Measurements from ENCODE around the gene ARL14EP. TPM values are rescaled to one million over a fixed set of nuclear protein-coding genes. Genes with fewer than 3 reads are reported as not detected.

Gene ARL14EP
- total RNA-seq, 1 donor from 2014 or later: 34.3 TPM

- intact Hi-C loops (cut with micrococcal nuclease): no loop called here
Measured at GRCh38 chr11:30365793-30366517, 43.1 kb downstream of the ARL14EP start.

- intact Hi-C loops (cut with micrococcal nuclease): no loop called here
Measured at GRCh38 chr11:30368394-30368793, 45.5 kb downstream of the ARL14EP start.

GRCh38 chr11:30370164-30370563 is 47.3 kb downstream of the ARL14EP start:
- intact Hi-C loops (cut with micrococcal nuclease): no loop called here

- intact Hi-C loops (cut with micrococcal nuclease): no loop called here
Measured at GRCh38 chr11:30377347-30377746, 54.4 kb downstream of the ARL14EP start.

- intact Hi-C loops (cut with micrococcal nuclease): no loop called here
Measured at GRCh38 chr11:30380846-30381245, 57.9 kb downstream of the ARL14EP start.

GRCh38 chr11:30381879-30382278 is 59.0 kb downstream of the ARL14EP start:
- intact Hi-C loops (cut with micrococcal nuclease): no loop called here

Other genes with a start within 250 kb of the ARL14EP start
- gene FSHB, start 92.1 kb upstream of the ARL14EP start, total RNA-seq: not detected in 2 replicates

Measured in T-helper 2 cell treated with Interferon-gamma antibody and Interleukin-4, amounts not matched to agents 100 ng/mL and 5 ng/mL, for 36 hours (primary cell).